CD4-positive, alpha-beta T cell (primary cell): Measurements from ENCODE around the gene RFXAP. TPM values are rescaled to one million over a fixed set of nuclear protein-coding genes. Genes with fewer than 3 reads are reported as not detected.

ENCODE experiments used
- ATAC-seq: fragments of 200-7000 bp; cut with Tn5 transposase; one replicate; pipeline ENCODE4 v1.10.0; 2022; ENCODE audit warnings: mild to moderate bottlenecking; ENCODE audit not compliant: poor library complexity
- CTCF ChIA-PET: fragments of 350-600 bp; sonication (Branson Sonifier 250); formaldehyde crosslinking; loops from one replicate; lab custom pipeline; 2021; ENCODE audit warnings: antibody characterized with exemption, inconsistent platforms; lab: Charles Lee
- POLR2A ChIA-PET: fragments of 350-600 bp; sonication (Branson Sonifier 250); formaldehyde crosslinking; loops from one replicate; lab custom pipeline; 2021; ENCODE audit warnings: antibody characterized with exemption, inconsistent platforms; lab: Charles Lee
- DNase-seq, 14 experiments: peaks; one replicate each; pipeline ENCODE4 v3.0.0-alpha.2; 2013 to 2020; ENCODE audit warnings: mixed read lengths in 2 of 14
- H3K27ac ChIP-seq, 2 donors: one replicate each; pipeline versions ENCODE4 v1.5.1 to v1.7.0; 2013; ENCODE audit warnings: low read length in 2 of 2, low read depth in 1 of 2, mild to moderate bottlenecking in 1 of 2
- H3K27me3 ChIP-seq, 2 experiments: 1 replicate in 1 of 2; 2 replicates in 1 of 2; pipeline versions ENCODE4 v1.6.1 to v1.7.0; 2013; ENCODE audit warnings: low read length in 2 of 2, control low read depth in 1 of 2, mild to moderate bottlenecking in 1 of 2, moderate library complexity in 1 of 2; ENCODE audit not compliant: insufficient read depth in 2 of 2, control insufficient read depth in 1 of 2
- H3K36me3 ChIP-seq: one replicate; pipeline ENCODE4 v1.6.1; 2013; ENCODE audit warnings: low read length, control low read depth; ENCODE audit not compliant: insufficient read depth
- H3K4me1 ChIP-seq: one replicate; pipeline ENCODE4 v1.6.1; 2013; ENCODE audit warnings: low read length, control low read depth; ENCODE audit not compliant: insufficient read depth
- H3K4me3 ChIP-seq: one replicate; pipeline ENCODE4 v1.5.1; 2013; ENCODE audit warnings: mild to moderate bottlenecking, low read length, moderate library complexity
- H3K9me3 ChIP-seq, 2 experiments: 1 replicate in 1 of 2; 2 replicates in 1 of 2; pipeline versions ENCODE4 v1.6.1 to v1.7.0; 2013; ENCODE audit warnings: low read length in 2 of 2, mild to moderate bottlenecking in 2 of 2, control low read depth in 1 of 2, moderate library complexity in 1 of 2; ENCODE audit not compliant: control insufficient read depth in 1 of 2, insufficient read depth in 1 of 2
- H3K27ac Mint-ChIP-seq: one replicate; pipeline ENCODE4 v1.8.0; 2020; ENCODE audit warnings: mixed read lengths
- H3K27me3 Mint-ChIP-seq: one replicate; pipeline ENCODE4 v1.8.0; 2021; ENCODE audit warnings: mixed read lengths
- H3K36me3 Mint-ChIP-seq: one replicate; pipeline ENCODE4 v1.8.0; 2021; ENCODE audit warnings: low read depth, mixed read lengths
- H3K4me1 Mint-ChIP-seq: one replicate; pipeline ENCODE4 v1.8.0; 2021; ENCODE audit warnings: low read depth, mixed read lengths
- H3K4me3 Mint-ChIP-seq: one replicate; pipeline ENCODE4 v1.8.0; 2020; ENCODE audit warnings: mild to moderate bottlenecking, mixed read lengths
- H3K9me3 Mint-ChIP-seq: one replicate; pipeline ENCODE4 v1.8.0; 2020; ENCODE audit warnings: mixed read lengths
- intact Hi-C, 2 experiments: fragments of 100-400 bp; cut with DNase I in 1 of 2; cut with micrococcal nuclease in 1 of 2; formaldehyde crosslinking; loops; one replicate each; pipeline versions ENCODE4 v1.15.1 to v1.9.0; 2023 to 2025; cut with DNase I, micrococcal nuclease
- total RNA-seq, 174 experiments: library from RNA in 2 of 174; stranded (reverse) in 2 of 174; gene quantifications; one replicate each; pipeline ENCODE4 v1.2.3 and lab custom pipeline; 2021 to 2026
- TF ChIP-seq, protein P1 (sequence below): fragments of 200-600 bp; IDR thresholded peaks from one replicate; pipeline ENCODE4 v1.8.0; 2022; ENCODE audit warnings: antibody characterized with exemption, mild to moderate bottlenecking

RFXAP gene
- total RNA-seq, 2 experiments from 2014 or later: 5.8 to 6.0 TPM

DNA sequence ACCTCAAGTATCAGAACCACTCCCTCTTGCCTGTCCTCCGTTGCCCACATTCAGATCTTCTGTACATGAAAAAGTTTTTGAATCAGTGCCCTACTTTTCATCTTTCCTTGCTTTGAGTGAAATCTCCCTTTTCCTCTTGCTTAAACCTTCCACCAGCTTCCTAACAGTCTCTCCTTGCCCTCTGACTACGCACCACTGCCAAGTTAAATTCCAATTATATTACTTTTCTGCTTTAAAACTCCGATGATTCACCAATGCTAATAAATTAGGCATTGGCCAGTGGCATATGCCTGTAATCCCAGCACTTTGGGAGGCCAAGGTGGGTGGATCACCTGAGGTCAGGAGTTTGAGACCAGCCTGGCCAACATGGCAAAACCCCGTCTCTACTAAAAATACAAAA lies 30.7 kb upstream of the RFXAP start:
- H3K4me1 ChIP-seq: no peaks in the 10 kb centered on the region
- DNase-seq (no peak), ATAC-seq (no peak)
- intact Hi-C loops: no loop called here
- Mint-ChIP-seq H3K4me1 (no peaks in the 10 kb centered on the region), H3K27me3 (peaks cover 49% of the 10 kb centered on the region), H3K4me3 (no peak overlapping the region), H3K9me3 (no peaks in the 10 kb centered on the region), H3K27ac (no peak overlapping the region), H3K36me3 (no peaks in the 10 kb centered on the region)
- TF ChIP-seq, protein P1, sequence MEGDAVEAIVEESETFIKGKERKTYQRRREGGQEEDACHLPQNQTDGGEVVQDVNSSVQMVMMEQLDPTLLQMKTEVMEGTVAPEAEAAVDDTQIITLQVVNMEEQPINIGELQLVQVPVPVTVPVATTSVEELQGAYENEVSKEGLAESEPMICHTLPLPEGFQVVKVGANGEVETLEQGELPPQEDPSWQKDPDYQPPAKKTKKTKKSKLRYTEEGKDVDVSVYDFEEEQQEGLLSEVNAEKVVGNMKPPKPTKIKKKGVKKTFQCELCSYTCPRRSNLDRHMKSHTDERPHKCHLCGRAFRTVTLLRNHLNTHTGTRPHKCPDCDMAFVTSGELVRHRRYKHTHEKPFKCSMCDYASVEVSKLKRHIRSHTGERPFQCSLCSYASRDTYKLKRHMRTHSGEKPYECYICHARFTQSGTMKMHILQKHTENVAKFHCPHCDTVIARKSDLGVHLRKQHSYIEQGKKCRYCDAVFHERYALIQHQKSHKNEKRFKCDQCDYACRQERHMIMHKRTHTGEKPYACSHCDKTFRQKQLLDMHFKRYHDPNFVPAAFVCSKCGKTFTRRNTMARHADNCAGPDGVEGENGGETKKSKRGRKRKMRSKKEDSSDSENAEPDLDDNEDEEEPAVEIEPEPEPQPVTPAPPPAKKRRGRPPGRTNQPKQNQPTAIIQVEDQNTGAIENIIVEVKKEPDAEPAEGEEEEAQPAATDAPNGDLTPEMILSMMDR: no peak
- no peaks in the 10 kb centered on the region for H3K36me3 ChIP-seq
- CTCF ChIA-PET: no interaction called here
- no peak overlapping the region for H3K4me3 ChIP-seq
- H3K27me3 ChIP-seq: no peaks in the 10 kb centered on the region
- no peaks in the 10 kb centered on the region for H3K9me3 ChIP-seq
- POLR2A ChIA-PET: no interaction called here
- no peak overlapping the region for H3K27ac ChIP-seq

DNA sequence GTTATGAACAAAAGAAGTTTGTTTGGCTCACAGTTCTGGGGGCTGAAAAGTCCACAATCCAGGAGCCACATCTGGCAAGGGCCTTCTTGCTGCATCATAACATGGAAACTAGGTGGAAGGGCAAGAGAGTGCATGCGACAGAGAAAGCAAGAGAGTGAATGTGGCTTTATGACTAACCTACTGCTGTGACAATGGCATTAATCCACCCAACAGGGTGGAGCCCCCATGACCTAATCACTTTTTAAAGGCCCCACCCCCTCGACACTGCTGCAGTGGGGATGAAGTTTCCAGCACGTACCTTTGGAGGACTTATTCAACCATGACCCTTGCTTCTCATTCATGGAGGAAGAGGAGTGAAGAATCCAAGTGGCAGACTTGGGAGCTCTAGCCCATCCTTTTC lies 30.0 kb upstream of the RFXAP start:
- ATAC-seq (no peak), DNase-seq (no peak)
- Mint-ChIP-seq H3K9me3 (no peaks in the 10 kb centered on the region), H3K27ac (no peak overlapping the region), H3K4me1 (no peaks in the 10 kb centered on the region), H3K27me3 (peaks cover 46% of the 10 kb centered on the region), H3K36me3 (no peaks in the 10 kb centered on the region), H3K4me3 (no peak overlapping the region)
- ChIA-PET CTCF (no interaction called here), POLR2A (no interaction called here)
- no peaks in the 10 kb centered on the region for H3K4me1 ChIP-seq
- intact Hi-C loops: no loop called here
- no peaks in the 10 kb centered on the region for H3K36me3 ChIP-seq
- TF ChIP-seq, protein P1: no peak
- no peak overlapping the region for H3K4me3 ChIP-seq
- no peaks in the 10 kb centered on the region for H3K27me3 ChIP-seq
- H3K9me3 ChIP-seq: no peaks in the 10 kb centered on the region
- H3K27ac ChIP-seq: no peak overlapping the region

DNA sequence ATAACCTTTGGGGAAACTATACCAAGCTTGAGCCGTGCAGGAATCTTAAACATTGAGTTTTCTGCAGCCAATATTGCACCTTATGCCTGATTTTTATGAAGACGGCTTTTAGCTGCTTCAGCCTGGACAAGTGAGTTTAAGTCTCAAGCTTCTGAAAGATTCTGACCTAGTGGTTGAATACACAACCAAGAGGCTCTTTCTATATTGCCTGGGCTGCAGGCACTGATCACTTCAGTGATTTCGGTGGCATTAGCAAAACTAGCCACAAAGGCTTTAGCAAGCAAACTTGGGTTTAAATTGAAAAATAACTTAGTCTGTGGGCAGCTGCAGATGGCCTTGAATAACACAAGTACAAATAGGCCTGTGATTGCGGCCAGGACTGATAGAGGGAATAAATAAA lies 29.3 kb upstream of the RFXAP start:
- Mint-ChIP-seq H3K4me1 (no peaks in the 10 kb centered on the region), H3K27me3 (peaks cover 46% of the 10 kb centered on the region), H3K27ac (no peak overlapping the region), H3K9me3 (no peaks in the 10 kb centered on the region), H3K4me3 (no peak overlapping the region), H3K36me3 (no peaks in the 10 kb centered on the region)
- Histone ChIP-seq H3K9me3 (no peaks in the 10 kb centered on the region), H3K4me3 (no peak overlapping the region), H3K36me3 (no peaks in the 10 kb centered on the region), H3K27me3 (no peaks in the 10 kb centered on the region), H3K4me1 (no peaks in the 10 kb centered on the region), H3K27ac (no peak overlapping the region)
- ATAC-seq (no peak), DNase-seq (no peak)
- TF ChIP-seq, protein P1: no peak
- POLR2A ChIA-PET: no interaction called here
- intact Hi-C loops: no loop called here
- CTCF ChIA-PET: interaction anchor here (1.2 kb wide), 1 partner anchor 11 kb away, joined by 3 read pairs; no protein-coding TSS in a partner anchor
